Effector memory CD4-positive, alpha-beta T cell (primary cell): ENCODE results near the gene HERC6.
"Not testable (repeated sequence)": the region's sequence is repeated elsewhere in the genome, so short reads cannot be mapped to it uniquely, and the experiment has no call there.

Experiments
- DNase-seq, 3 donors: peaks; one replicate each; pipeline ENCODE4 v3.0.0-alpha.2; 2020
- H3K27ac ChIP-seq: 2 replicates; pipeline ENCODE4 v1.7.0; 2013; ENCODE audit warnings: mild to moderate bottlenecking, low read length, moderate library complexity; ENCODE audit not compliant: insufficient read depth, poor library complexity, severe bottlenecking
- H3K27me3 ChIP-seq: replicated peaks from 2 replicates; pipeline ENCODE4 v1.7.0; 2013; ENCODE audit warnings: mild to moderate bottlenecking, low read length; ENCODE audit not compliant: insufficient read depth, control insufficient read depth, poor library complexity, severe bottlenecking
- H3K36me3 ChIP-seq: 2 replicates; pipeline ENCODE4 v1.7.0; 2013; ENCODE audit warnings: mild to moderate bottlenecking, low read length, moderate library complexity; ENCODE audit not compliant: control insufficient read depth, insufficient read depth
- H3K4me1 ChIP-seq: 2 replicates; pipeline ENCODE4 v1.7.0; 2013; ENCODE audit warnings: low read length, mild to moderate bottlenecking; ENCODE audit not compliant: control insufficient read depth, insufficient read depth, poor library complexity, severe bottlenecking
- H3K4me3 ChIP-seq: 2 replicates; pipeline ENCODE4 v1.7.0; 2013; ENCODE audit warnings: low read length, low read depth, mild to moderate bottlenecking; ENCODE audit not compliant: insufficient read depth, poor library complexity, severe bottlenecking
- H3K9me3 ChIP-seq: 2 replicates; pipeline ENCODE4 v1.7.0; 2013; ENCODE audit warnings: mild to moderate bottlenecking, low read length, moderate library complexity; ENCODE audit not compliant: control insufficient read depth

Gene HERC6

DNA sequence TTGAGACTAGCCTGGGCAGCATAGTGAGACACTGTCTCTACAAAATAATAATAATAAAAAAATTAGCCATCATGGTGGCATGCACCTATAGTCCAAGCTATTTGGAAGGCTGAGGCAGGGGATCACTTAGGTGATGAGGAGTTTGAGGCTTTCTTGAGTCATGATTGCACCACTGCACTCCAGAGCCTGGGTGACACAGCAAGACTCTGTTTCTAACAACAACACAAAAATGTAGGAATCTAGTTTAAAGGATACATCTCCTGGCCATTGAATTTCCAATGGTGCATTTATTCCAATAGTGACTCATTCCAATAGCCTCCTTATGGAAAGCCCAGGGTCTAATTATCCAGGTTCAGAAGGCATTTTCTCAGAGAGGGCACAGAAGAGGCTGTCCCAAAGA lies 21.9 kb upstream of the HERC6 start:
- no peak overlapping the region for H3K27ac ChIP-seq
- H3K36me3 ChIP-seq, result no peaks in the 10 kb centered on the region
- H3K27me3 ChIP-seq, result no peaks in the 10 kb centered on the region
- H3K4me1 ChIP-seq, result no peaks in the 10 kb centered on the region
- no peaks in the 10 kb centered on the region for H3K9me3 ChIP-seq
- H3K4me3 ChIP-seq, result no peak overlapping the region
- DNase-seq, result no peak

GRCh38 chr4:88357262-88357661 lies 21.4 kb upstream of the HERC6 start:
- DNase-seq, result no peak
- no peaks in the 10 kb centered on the region for H3K4me1 ChIP-seq
- no peaks in the 10 kb centered on the region for H3K9me3 ChIP-seq
- H3K4me3 ChIP-seq, result no peak overlapping the region
- no peaks in the 10 kb centered on the region for H3K27me3 ChIP-seq
- no peak overlapping the region for H3K27ac ChIP-seq
- no peaks in the 10 kb centered on the region for H3K36me3 ChIP-seq

GRCh38 chr4:88359558-88359957 lies 19.1 kb upstream of the HERC6 start:
- Histone ChIP-seq H3K27ac (no peak overlapping the region), H3K36me3 (no peaks in the 10 kb centered on the region), H3K4me1 (no peaks in the 10 kb centered on the region), H3K9me3 (no peaks in the 10 kb centered on the region), H3K4me3 (no peak overlapping the region), H3K27me3 (no peaks in the 10 kb centered on the region)
- DNase-seq, result no peak

GRCh38 chr4:88360256-88360655 lies 18.4 kb upstream of the HERC6 start:
- H3K9me3 ChIP-seq, result no peaks in the 10 kb centered on the region
- DNase-seq, result no peak
- H3K4me3 ChIP-seq, result no peak overlapping the region
- H3K36me3 ChIP-seq, result no peaks in the 10 kb centered on the region
- H3K4me1 ChIP-seq, result no peaks in the 10 kb centered on the region
- H3K27me3 ChIP-seq, result no peaks in the 10 kb centered on the region
- H3K27ac ChIP-seq, result no peak overlapping the region

DNA sequence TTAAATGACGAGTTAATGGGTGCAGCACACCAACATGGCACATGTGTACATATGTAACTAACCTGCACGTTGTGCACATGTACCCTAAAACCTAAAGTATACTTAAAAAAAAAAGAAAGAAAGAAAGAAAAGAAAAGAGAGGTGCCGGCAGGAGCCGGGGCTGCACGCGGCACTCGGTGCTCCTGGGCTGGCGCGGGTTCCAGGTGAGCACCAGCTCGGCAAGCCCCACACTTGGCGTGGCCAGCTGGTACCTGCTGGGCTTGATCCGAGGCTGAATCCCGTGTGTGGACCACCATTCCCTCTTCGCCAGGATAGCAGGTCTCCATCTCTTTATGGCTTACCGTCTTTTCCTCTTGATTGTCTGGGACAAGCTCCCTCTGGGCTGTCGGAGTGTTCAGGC lies 17.9 kb upstream of the HERC6 start:
- H3K9me3 ChIP-seq, result no peaks in the 10 kb centered on the region
- no peaks in the 10 kb centered on the region for H3K27me3 ChIP-seq
- no peaks in the 10 kb centered on the region for H3K4me1 ChIP-seq
- no peak overlapping the region for H3K27ac ChIP-seq
- H3K36me3 ChIP-seq, result no peaks in the 10 kb centered on the region
- DNase-seq, result no peak
- H3K4me3 ChIP-seq, result no peak overlapping the region

DNA sequence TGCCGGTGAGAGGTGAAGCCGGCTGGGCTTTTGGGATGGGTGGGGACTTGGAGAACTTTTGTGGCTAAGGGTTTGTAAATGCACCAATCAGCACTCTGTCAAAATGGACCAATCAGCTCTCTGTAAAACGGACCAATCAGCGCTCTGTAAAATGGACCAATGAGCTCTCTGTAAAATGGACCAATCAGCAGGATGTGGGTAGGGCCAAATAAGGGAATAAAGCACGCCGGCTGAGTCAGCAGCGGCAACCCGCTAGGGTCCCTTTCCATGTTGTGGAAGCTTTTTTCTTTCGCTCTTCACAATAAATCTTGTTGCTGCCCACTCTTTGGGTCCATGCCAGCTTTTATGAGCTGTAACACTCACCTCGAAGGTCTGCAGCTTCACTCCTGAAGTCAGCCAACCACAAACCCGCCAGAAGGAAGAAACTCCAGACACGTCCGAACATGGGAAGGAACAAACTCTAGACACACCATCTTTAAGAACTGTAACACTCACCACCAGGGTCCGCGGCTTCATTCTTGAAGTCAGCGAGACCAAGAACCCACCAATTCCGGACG lies 17.4 kb upstream of the HERC6 start:
- H3K4me3 ChIP-seq, H3K27ac ChIP-seq, H3K4me1 ChIP-seq, H3K9me3 ChIP-seq, H3K36me3 ChIP-seq, H3K27me3 ChIP-seq, DNase-seq: not testable (repeated sequence)

GRCh38 chr4:88366460-88366859 lies 12.2 kb upstream of the HERC6 start:
- Histone ChIP-seq H3K27ac (no peak overlapping the region), H3K9me3 (no peaks in the 10 kb centered on the region), H3K36me3 (no peaks in the 10 kb centered on the region), H3K4me1 (no peaks in the 10 kb centered on the region), H3K4me3 (no peak overlapping the region), H3K27me3 (no peaks in the 10 kb centered on the region)
- DNase-seq, result no peak

- DNase-seq, result no peak
- Histone ChIP-seq H3K27ac (no peak overlapping the region), H3K4me1 (no peaks in the 10 kb centered on the region), H3K9me3 (no peaks in the 10 kb centered on the region), H3K36me3 (no peaks in the 10 kb centered on the region), H3K4me3 (no peak overlapping the region), H3K27me3 (no peaks in the 10 kb centered on the region)
Measured at GRCh38 chr4:88367826-88368225, 10.8 kb upstream of the HERC6 start.

DNA sequence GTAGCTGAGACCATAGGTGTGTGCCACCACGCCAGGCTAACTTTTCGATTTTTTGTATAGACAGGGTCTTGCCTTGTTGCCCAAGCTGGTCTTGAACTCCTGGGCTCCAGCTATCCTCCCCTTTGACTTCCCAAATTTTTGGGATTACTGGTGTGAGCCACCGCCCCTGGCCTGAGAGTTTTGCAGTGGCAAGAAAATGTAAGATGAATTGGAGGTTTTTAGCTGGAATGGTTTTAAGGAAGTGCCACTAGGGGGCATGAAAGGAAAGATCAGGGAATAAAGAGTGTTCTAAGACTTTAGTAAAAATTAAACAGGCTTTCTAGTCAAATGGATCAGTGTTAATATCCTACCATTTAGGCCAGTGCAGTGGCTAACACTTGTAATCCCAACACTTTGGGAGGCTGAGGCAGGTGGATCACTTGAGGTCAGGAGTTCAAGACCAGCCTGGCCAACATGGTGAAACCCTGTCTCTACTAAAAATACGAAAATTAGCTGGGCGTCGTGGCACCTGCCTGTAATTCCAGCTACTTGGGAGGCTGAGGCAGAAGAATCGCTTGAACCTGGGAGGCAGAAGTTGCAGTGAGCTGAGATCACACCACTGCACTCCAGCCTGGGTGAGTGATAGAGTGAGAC lies 9.4 kb upstream of the HERC6 start:
- not testable (repeated sequence) for H3K27me3 ChIP-seq, H3K36me3 ChIP-seq, H3K4me3 ChIP-seq, H3K4me1 ChIP-seq, H3K9me3 ChIP-seq, H3K27ac ChIP-seq, DNase-seq

- Histone ChIP-seq H3K36me3 (no peaks in the 10 kb centered on the region), H3K4me1 (peaks cover 9% of the 10 kb centered on the region), H3K27me3 (no peaks in the 10 kb centered on the region), H3K9me3 (no peaks in the 10 kb centered on the region), H3K27ac (peak overlapping the region; percentile 56), H3K4me3 (no peak overlapping the region)
- no peak for DNase-seq
Measured at GRCh38 chr4:88381123-88381522, 2.5 kb downstream of the HERC6 start.
